ENCODE data around the gene PAX5.

The PAX5 gene

DNA sequence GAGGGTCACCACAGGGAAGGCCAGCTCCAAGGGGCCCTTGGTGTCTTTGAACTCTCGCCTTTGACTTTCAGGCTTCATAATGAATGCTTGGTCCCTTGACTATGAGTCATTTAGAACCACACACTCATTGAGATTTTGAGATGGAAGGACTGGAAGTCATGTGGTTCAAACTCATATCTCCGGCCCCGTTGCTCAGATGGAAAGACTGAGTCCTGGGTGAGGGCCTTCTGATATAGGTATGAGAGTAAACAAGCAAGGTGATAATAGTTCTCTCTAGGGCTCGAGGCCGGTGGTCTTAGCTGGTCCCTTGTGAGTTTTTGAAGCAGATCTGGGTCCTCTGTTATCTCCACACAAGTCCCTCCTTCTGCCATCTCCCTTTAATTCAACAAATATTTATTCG is 210.6 kb downstream of the PAX5 start:
- no peak for DNase-seq (ENCODE audit: low read depth)
- no peak overlapping the region for H3K4me3 ChIP-seq (ENCODE audit: control insufficient read depth, low read depth, low read length)
- no peak for TF ChIP-seq CTCF (conservative IDR thresholded peaks at IDR 0.05; ENCODE audit: control insufficient read depth, insufficient read depth, low read depth, low read length)

DNA sequence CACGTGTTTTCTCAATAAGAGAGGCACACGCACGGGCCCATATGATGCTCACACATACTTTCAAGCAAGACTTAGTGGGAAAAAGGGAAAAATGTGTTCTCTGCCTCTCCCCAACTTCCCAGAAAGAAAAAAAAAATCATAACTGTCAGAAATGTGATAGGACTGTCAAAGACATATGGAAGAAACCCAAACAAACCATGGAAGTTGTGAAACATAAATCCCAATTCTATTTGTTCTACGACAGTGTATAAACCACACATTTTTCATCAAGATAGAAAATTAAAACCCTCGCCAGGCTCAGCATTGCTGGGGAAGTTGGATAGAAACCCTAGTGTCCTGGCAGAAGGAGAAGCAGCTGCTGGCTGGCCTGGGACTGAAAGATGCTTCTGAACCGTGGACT is 211.9 kb downstream of the PAX5 start:
- TF ChIP-seq CTCF (conservative IDR thresholded peaks at IDR 0.05; ENCODE audit: control insufficient read depth, insufficient read depth, low read depth, low read length), result no peak

DNA sequence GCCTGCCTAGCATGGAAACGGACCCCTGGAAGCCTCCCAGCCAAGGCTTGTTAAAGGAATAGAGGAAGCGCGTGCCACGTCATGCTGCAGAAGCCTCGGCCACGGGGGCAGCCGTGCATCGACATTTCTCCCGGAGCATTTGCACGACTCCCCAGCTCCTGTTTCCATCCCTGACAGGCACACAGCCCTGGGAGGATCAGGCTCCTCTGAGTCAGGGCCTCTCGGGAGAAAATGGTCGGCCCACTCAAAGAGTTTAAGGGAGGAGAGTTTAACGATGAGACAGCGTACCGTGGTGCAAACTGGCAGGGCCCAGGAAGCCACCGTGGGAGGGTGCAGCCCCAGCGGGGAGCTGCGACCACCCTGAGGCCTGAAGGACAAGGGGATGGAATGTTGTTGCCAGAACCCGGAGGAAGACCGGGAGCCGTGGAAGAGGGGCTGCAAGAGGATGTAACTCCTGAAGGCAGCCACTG is 213.6 kb downstream of the PAX5 start:
- no peak for TF ChIP-seq CTCF (conservative IDR thresholded peaks at IDR 0.05; ENCODE audit: control insufficient read depth, insufficient read depth, low read depth, low read length)
- DNase-seq (ENCODE audit: low read depth), result peak; percentile 24
- H3K4me3 ChIP-seq (ENCODE audit: control insufficient read depth, low read depth, low read length), result no peak overlapping the region

More for the DNA sequence above, 211.9 kb downstream of the PAX5 start:
- no peak overlapping the region for H3K4me3 ChIP-seq (ENCODE audit: control insufficient read depth, low read depth, low read length)
- DNase-seq (ENCODE audit: low read depth), result no peak

DNA sequence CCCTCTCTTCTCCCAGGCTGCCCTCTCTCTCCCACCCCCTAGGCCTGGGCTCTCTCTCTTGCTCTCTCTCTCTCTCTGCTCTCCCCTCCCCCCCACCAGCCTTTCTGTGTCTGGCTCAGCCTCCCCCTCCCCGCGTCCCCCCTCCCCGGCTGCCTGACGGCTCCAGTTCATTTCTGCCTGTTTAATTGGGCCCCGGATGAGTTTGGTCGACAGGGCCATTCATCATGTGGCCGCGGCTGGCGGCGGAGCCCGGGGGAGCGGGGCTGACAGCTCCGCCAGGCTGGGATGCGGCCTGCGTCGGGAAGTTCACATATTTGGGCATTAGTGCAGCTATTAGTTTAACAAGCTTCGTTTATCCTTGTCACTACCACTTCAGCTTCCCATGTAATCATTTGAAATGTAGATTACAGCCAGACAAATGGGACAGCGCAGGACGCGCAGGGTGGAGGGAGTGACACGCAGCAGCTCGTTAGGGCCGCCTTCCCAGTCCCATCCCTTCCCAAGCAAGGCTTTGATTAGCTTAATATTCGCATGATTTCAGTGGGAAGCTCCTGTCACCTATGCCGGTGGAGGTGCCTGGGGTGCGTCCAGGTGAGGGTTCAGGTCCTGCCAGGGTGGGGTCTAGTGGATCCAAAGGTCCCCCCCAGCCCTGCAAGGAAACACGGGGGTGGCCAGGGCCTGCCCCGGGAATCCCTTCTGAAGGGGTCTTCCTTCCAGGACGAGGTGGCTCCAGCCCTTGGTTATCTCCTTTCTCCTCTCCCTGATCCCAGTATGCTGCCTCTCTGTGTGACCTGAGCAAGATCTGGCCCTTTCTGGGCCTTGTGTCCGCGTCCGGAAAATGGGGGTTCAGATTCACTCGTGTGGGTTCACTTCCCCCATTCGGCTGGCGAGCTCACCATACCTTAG is 214.8 kb downstream of the PAX5 start:
- TF ChIP-seq CTCF (conservative IDR thresholded peaks at IDR 0.05; ENCODE audit: control insufficient read depth, insufficient read depth, low read depth, low read length), result no peak
- H3K4me3 ChIP-seq (ENCODE audit: control insufficient read depth, low read depth, low read length), result no peak overlapping the region
- no peak for DNase-seq (ENCODE audit: low read depth)

DNA sequence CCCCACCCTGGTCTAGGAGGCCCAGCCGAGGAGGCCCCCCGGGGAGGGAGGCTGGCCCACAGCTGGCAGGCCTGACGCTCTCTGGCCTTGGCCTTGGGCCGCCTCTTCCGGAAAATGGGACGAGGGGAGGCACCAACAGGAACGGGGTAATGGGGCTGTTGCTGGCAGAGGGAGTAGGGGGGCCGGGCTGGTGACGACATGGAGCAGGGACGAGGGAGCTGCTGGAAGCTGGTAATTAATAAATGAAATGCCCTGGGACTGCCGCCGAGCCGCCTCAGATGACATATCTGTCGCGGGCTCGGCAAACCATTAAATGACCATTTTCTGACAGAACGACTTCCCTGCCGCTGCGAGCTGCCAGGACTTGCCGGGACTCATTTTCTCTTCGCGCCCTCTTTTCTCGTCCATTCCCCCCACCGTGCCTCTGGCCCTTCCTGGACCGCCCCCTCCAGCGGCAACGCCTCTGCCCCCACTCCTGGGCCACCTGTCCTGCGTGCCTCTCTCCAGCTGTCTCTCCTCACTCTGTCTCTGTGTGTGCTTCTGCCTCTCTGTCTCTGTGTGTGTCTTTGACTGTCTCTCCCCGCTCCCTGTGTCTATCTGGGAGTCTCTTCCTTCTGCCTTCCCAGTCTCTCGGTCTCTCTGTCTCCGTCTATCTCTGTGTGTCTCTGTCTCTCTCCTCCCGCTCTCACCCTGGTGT is 215.7 kb downstream of the PAX5 start:
- no peak overlapping the region for H3K4me3 ChIP-seq (ENCODE audit: control insufficient read depth, low read depth, low read length)
- DNase-seq (ENCODE audit: low read depth), result no peak
- no peak for TF ChIP-seq CTCF (conservative IDR thresholded peaks at IDR 0.05; ENCODE audit: control insufficient read depth, insufficient read depth, low read depth, low read length)

GRCh38 chr9:36817160-36817834 is 216.8 kb downstream of the PAX5 start:
- no peak overlapping the region for H3K4me3 ChIP-seq (ENCODE audit: control insufficient read depth, low read depth, low read length)
- TF ChIP-seq CTCF (conservative IDR thresholded peaks at IDR 0.05; ENCODE audit: control insufficient read depth, insufficient read depth, low read depth, low read length), result no peak
- DNase-seq (ENCODE audit: low read depth), result no peak

Data from fibroblast of mammary gland (primary cell).